ENCODE results near the gene SCARB2. TPM values are rescaled to one million over a fixed set of nuclear protein-coding genes. Genes with fewer than 3 reads are reported as not detected.

Gene SCARB2
- total and polyA plus RNA-seq, 2 experiments from 2014 or later = 131 to 246 TPM

DNA sequence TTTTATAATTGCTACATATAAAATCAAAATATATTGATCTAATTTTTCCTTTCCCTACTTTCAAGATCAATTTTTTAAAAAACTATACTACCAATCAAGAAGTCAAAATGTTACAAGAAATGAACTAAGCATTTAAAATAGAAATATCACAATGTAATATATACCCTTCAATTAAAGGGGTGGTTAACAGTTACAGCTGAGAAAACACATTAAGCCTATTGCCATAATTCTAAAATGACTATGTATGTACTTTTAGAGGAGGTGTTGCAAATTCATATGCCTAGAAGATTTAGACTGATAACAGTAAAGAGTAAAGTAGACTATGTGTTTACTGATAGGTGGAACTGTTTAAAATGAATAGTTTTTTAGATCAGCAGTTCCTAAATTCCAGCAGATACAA lies 69.1 kb downstream of the SCARB2 start:
- H3K79me2 ChIP-seq = peaks cover 82% of the 10 kb centered on the region
- DNase-seq (ENCODE audit: low spot score) = no peak
- TF ChIP-seq, protein P1, sequence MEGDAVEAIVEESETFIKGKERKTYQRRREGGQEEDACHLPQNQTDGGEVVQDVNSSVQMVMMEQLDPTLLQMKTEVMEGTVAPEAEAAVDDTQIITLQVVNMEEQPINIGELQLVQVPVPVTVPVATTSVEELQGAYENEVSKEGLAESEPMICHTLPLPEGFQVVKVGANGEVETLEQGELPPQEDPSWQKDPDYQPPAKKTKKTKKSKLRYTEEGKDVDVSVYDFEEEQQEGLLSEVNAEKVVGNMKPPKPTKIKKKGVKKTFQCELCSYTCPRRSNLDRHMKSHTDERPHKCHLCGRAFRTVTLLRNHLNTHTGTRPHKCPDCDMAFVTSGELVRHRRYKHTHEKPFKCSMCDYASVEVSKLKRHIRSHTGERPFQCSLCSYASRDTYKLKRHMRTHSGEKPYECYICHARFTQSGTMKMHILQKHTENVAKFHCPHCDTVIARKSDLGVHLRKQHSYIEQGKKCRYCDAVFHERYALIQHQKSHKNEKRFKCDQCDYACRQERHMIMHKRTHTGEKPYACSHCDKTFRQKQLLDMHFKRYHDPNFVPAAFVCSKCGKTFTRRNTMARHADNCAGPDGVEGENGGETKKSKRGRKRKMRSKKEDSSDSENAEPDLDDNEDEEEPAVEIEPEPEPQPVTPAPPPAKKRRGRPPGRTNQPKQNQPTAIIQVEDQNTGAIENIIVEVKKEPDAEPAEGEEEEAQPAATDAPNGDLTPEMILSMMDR (IDR thresholded peaks at IDR 0.05; ENCODE audit: poor library complexity) = no peak
- TF ChIP-seq EZH2phosphoT487 (IDR thresholded peaks at IDR 0.05; ENCODE audit: low read depth, severe bottlenecking, unreplicated experiment) (no peak), EZH2 (IDR thresholded peaks at IDR 0.05; ENCODE audit: borderline replicate concordance) (no peak)

DNA sequence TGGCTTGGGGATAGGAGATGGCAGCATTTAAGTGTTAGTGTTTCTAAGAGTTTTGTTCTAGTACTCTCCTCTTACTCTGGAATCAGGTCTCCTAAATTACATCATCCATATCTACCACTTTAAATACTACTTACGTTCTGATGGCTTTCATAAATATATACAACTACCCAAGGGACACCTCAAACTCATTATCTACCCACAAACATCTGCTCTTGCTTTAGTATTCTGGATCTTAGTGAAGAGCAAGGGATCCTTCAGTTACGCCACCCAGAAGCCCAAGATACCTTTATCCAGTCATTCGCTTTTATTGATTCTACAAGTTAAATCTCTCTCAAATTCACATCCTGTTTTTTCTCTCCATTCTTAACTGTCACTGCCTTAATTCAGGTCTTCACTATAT lies 72.4 kb downstream of the SCARB2 start:
- Histone ChIP-seq H4K20me1 (ENCODE audit: insufficient read depth, poor library complexity, severe bottlenecking) (peaks cover 2% of the 10 kb centered on the region), H3K9me3 (ENCODE audit: low read depth) (no peaks in the 10 kb centered on the region), H3K36me3 (replicated peaks; ENCODE audit: insufficient read depth, low read depth) (no peaks in the 10 kb centered on the region), H3K4me1 (ENCODE audit: insufficient read depth) (peaks cover under 1% of the 10 kb centered on the region), H2AFZ (no peak overlapping the region), H3K9me2 (replicated peaks; ENCODE audit: insufficient read depth) (no peaks in the 10 kb centered on the region), H3K4me2 (no peak overlapping the region), H3K27ac (no peak overlapping the region), H3K27me3 (no peaks in the 10 kb centered on the region), H3K79me2 (peaks cover 70% of the 10 kb centered on the region), H3K4me3 (no peak overlapping the region)
- DNase-seq (ENCODE audit: low spot score) = no peak
- TF ChIP-seq, protein P1 (IDR thresholded peaks at IDR 0.05; ENCODE audit: poor library complexity) = no peak
- TF ChIP-seq EZH2 (IDR thresholded peaks at IDR 0.05; ENCODE audit: borderline replicate concordance) = no peak
- 93% methylated on average over 3 of the region's 3 CpGs for WGBS (ENCODE audit: low lambda C conversion rate, missing lambda C conversion rate)

More for the DNA sequence above, 69.1 kb downstream of the SCARB2 start:
- Histone ChIP-seq H3K4me1 (ENCODE audit: insufficient read depth) (peaks cover 14% of the 10 kb centered on the region), H3K36me3 (replicated peaks; ENCODE audit: insufficient read depth, low read depth) (no peaks in the 10 kb centered on the region), H3K9me3 (ENCODE audit: low read depth) (no peaks in the 10 kb centered on the region), H3K4me2 (no peak overlapping the region), H3K4me3 (no peak overlapping the region), H4K20me1 (ENCODE audit: insufficient read depth, poor library complexity, severe bottlenecking) (peaks cover 7% of the 10 kb centered on the region), H3K27me3 (no peaks in the 10 kb centered on the region), H3K9me2 (replicated peaks; ENCODE audit: insufficient read depth) (no peaks in the 10 kb centered on the region), H3K27ac (no peak overlapping the region), H2AFZ (no peak overlapping the region)

DNA sequence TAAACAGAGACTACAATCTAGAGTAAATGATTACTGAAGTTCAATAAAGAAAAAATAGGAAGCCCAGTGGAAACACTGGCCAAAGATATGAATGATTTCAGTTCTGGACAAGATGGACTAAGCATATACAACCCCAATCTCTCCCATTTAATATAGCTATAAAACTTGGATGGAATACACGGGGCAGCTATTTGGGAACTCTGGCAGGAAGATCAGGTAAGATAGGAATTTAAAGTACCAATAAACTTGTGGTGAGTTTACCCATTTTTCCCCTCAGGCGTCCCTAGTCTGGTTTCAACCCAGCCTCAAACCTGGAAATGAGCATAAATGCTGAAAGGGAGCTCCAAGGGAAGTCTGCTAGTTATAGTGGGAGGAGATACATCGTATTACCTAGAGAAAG lies 85.9 kb downstream of the SCARB2 start:
- Histone ChIP-seq H3K27me3 (no peaks in the 10 kb centered on the region), H2AFZ (no peak overlapping the region), H3K4me3 (no peak overlapping the region), H3K9me3 (ENCODE audit: low read depth) (no peaks in the 10 kb centered on the region), H3K27ac (no peak overlapping the region), H3K79me2 (peaks cover 5% of the 10 kb centered on the region), H3K4me2 (no peak overlapping the region), H3K4me1 (ENCODE audit: insufficient read depth) (no peaks in the 10 kb centered on the region), H3K36me3 (replicated peaks; ENCODE audit: insufficient read depth, low read depth) (no peaks in the 10 kb centered on the region), H3K9me2 (replicated peaks; ENCODE audit: insufficient read depth) (no peaks in the 10 kb centered on the region), H4K20me1 (ENCODE audit: insufficient read depth, poor library complexity, severe bottlenecking) (no peaks in the 10 kb centered on the region)
- no peak for DNase-seq (ENCODE audit: low spot score)
- no peak for TF ChIP-seq EZH2 (IDR thresholded peaks at IDR 0.05; ENCODE audit: borderline replicate concordance)
- WGBS (ENCODE audit: low lambda C conversion rate, missing lambda C conversion rate) = 78% methylated on average over 3 of the region's 3 CpGs

DNA sequence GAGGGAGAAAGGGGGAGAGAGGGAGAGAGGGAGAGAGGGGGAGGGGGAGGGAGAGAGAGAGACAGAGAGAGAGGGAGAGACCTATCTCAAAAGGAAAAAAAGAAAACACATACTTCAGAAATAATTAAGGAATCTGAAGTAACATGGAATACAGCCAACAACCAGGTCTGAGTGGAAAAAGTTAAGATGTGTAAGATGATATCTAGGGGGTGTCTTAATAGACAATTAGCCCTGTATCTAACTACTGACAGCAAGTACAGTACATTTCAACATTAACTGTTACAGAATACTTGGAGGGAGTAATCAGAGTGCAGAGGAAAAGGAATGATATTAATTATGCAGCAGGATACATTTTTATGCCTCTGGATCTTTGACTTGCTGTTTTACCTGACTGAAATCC lies 87.8 kb downstream of the SCARB2 start:
- Histone ChIP-seq H3K9me2 (replicated peaks; ENCODE audit: insufficient read depth) (no peaks in the 10 kb centered on the region), H3K79me2 (peaks cover 5% of the 10 kb centered on the region), H2AFZ (no peak overlapping the region), H3K9me3 (ENCODE audit: low read depth) (no peaks in the 10 kb centered on the region), H3K4me1 (ENCODE audit: insufficient read depth) (no peaks in the 10 kb centered on the region), H3K4me2 (no peak overlapping the region), H3K4me3 (no peak overlapping the region), H3K36me3 (replicated peaks; ENCODE audit: insufficient read depth, low read depth) (peaks cover 3% of the 10 kb centered on the region), H3K27me3 (no peaks in the 10 kb centered on the region), H3K27ac (no peak overlapping the region), H4K20me1 (ENCODE audit: insufficient read depth, poor library complexity, severe bottlenecking) (no peaks in the 10 kb centered on the region)
- TF ChIP-seq, protein P1 (IDR thresholded peaks at IDR 0.05; ENCODE audit: poor library complexity) = no peak
- no peak for TF ChIP-seq EZH2phosphoT487 (IDR thresholded peaks at IDR 0.05; ENCODE audit: low read depth, severe bottlenecking, unreplicated experiment)
- no peak for TF ChIP-seq EZH2 (IDR thresholded peaks at IDR 0.05; ENCODE audit: borderline replicate concordance)
- no peak for DNase-seq (ENCODE audit: low spot score)
